GM12892 (cell line): ENCODE results near the gene SELENOW.

Experiments used
- POLR2AphosphoS5 ChIP-seq: IDR thresholded peaks from 2 replicates; pipeline ENCODE4 v1.6.1; 2011; ENCODE audit warnings: low read depth, low read length, control low read depth
- TAF1 ChIP-seq: IDR thresholded peaks from 2 replicates; pipeline ENCODE4 v1.6.1; 2011; ENCODE audit warnings: low read depth, mild to moderate bottlenecking, control low read depth, low read length, borderline replicate concordance

- TF ChIP-seq TAF1 (no peak), POLR2AphosphoS5 (no peak)
Observed at GRCh38 chr19:47762151-47762550, 16.4 kb upstream of the SELENOW start.
